AG09309 (cell line): ENCODE data around the gene FOXN3.

Source experiments
- DNase-seq: peaks from one replicate; pipeline ENCODE4 v3.0.0-alpha.2; 2010; ENCODE audit warnings: low read depth
- H3K4me3 ChIP-seq: 2 replicates; pipeline ENCODE4 v1.5.1; 2011; ENCODE audit warnings: mild to moderate bottlenecking, low read depth, low read length, moderate library complexity; ENCODE audit not compliant: control insufficient read depth
- TF ChIP-seq, protein P1 (sequence below): IDR thresholded peaks from 2 replicates; pipeline ENCODE4 v1.5.1; 2011; ENCODE audit warnings: mild to moderate bottlenecking, low read depth, low read length, inconsistent platforms; ENCODE audit not compliant: insufficient read depth, control insufficient read depth; ENCODE audit errors: missing control alignments

The FOXN3 gene

DNA sequence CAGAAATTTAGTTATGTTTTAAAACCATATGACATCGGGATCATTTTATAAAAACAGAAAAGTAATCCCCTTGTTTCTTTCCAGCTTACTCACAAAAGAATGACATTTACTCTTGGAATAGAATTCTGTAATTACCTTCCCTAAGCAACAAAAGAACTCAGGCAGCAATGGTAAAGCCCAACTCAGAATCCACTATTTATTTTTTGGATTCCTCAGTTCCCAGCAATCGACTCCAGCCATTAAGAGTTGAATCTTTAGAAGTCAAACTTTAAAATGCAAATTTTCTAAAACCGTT is 65.9 kb downstream of the FOXN3 start:
- no peak for DNase-seq
- TF ChIP-seq, protein P1, sequence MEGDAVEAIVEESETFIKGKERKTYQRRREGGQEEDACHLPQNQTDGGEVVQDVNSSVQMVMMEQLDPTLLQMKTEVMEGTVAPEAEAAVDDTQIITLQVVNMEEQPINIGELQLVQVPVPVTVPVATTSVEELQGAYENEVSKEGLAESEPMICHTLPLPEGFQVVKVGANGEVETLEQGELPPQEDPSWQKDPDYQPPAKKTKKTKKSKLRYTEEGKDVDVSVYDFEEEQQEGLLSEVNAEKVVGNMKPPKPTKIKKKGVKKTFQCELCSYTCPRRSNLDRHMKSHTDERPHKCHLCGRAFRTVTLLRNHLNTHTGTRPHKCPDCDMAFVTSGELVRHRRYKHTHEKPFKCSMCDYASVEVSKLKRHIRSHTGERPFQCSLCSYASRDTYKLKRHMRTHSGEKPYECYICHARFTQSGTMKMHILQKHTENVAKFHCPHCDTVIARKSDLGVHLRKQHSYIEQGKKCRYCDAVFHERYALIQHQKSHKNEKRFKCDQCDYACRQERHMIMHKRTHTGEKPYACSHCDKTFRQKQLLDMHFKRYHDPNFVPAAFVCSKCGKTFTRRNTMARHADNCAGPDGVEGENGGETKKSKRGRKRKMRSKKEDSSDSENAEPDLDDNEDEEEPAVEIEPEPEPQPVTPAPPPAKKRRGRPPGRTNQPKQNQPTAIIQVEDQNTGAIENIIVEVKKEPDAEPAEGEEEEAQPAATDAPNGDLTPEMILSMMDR: no peak
- no peak overlapping the region for H3K4me3 ChIP-seq

DNA sequence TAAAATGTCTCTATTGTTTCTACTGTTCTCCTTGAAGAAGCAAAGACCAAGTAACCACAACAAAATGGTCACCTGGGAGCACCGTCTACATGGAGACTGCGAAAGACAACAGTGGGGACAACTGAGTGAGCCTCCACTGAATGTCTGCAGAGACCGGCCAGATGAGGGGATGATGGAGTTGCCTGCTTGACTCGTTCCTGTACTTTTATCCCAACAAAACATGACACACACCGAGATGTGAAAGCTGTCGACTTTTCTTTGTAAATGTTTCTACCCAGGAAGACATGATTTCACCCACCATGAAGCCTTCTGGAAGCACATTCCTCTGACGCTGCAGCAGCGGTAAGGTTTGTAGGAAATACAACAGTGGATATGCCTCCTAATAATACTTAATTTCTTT is 66.9 kb downstream of the FOXN3 start:
- no peak overlapping the region for H3K4me3 ChIP-seq
- no peak for DNase-seq
- TF ChIP-seq, protein P1: no peak

DNA sequence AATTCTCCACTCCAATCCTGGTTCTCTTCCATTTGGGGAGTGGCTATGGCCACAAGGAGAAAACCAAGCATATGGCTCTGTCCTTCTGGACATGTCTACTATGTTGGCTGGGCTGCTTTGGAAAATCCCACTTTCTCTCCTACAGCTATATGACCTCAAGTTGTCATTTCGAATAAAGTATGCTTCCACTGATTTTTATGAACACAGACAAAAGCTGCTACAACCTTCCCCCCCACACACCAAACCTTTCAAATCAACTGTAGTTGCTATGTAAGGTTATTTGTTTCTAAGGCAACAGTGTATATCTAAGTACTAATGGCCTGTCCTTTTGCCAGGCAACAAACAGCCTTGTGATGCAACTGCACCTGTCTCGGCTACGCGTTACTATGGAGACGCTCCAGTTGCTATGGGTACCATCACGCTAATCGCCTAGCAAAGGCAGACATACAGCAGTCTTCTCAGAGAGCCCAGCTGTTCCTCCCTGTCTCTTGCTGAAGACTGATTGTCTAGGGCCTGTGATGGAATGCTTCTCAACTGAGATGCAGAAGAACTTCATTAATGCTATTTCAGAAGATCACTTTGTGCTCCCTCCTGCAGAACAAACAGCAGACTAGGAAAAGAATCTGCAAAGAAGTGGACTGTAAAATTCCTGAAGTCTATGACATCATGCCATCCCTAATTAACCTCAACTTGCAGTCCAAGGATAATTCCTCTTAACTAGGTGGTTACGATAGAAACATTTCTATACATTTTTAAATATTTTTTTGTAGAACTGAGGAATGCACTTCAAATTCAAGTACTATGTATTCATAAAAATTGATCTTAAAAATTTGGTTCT is 67.6 kb downstream of the FOXN3 start:
- TF ChIP-seq, protein P1: no peak
- H3K4me3 ChIP-seq: no peak overlapping the region
- DNase-seq: no peak

DNA sequence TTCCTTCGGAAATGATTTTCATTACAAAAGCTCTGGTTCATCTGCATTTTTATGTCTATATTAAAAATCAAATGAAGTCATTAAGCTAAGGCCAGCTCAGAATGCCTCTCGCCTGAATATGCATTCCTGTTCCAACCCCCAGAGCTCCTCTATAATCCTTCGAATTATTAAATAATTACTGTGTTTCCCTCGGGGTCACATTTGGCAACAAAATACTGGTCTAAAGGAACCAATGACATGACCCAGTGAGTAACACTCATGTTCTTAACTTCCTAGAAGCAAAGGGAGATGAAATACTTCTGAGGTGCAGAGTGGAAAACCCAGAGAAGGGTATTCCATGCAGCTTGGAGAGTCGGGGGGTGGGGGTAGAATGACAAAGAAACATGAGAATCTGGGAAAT is 68.3 kb downstream of the FOXN3 start:
- no peak for DNase-seq
- H3K4me3 ChIP-seq: no peak overlapping the region
- TF ChIP-seq, protein P1: no peak

DNA sequence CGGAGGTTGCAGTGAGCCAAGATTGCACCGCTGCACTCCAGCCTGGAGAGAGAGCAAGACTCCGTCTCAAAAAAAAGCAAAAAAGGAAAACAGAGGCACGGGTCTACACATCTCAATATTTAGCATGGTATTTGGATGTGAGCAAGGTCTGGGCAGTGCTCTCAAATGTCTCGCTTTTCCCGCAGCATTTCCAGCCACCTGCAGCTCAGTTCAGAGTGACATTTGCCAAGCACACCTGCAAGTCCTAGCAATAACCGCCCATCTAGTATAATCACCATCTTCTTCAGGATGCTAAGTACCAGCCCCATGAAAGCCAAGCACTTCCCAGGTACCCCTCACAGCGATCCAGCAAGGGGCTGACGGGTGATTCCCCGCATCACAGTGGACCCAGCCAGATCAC is 69.1 kb downstream of the FOXN3 start:
- TF ChIP-seq, protein P1: no peak
- no peak overlapping the region for H3K4me3 ChIP-seq

DNA sequence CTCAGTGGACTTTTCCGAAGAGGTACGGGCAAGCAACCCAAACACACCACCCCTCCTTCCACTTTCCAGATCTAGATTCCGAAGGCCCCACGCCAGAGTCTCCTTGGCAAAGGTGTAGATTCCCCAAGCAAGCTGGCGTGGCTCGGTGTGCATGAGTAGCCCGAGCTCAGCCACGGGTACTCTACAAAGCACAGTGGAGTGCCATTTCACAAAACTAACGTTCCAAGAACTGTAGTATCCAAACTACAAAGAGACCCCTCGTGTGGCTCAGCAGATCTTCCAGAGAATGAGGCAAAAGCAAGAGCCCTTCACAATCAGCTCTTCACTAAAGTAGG is 72.1 kb downstream of the FOXN3 start:
- no peak for DNase-seq
- no peak overlapping the region for H3K4me3 ChIP-seq
- TF ChIP-seq, protein P1: no peak

More for the DNA sequence above, 69.1 kb downstream of the FOXN3 start:
- no peak for DNase-seq
